Measurements from ENCODE around the gene DYNC1I1. TPM values are rescaled to one million over a fixed set of nuclear protein-coding genes. Genes with fewer than 3 reads are reported as not detected.
A peak's percentile ranks its signal among the peaks of the same experiment; 100 is the strongest.

The DYNC1I1 gene
- total and polyA plus RNA-seq, 2 donors (not counting 1 experiment from before 2014, with no cell fraction given), result 0.17 to 0.30 TPM

GRCh38 chr7:96034940-96035727 lies 262.8 kb downstream of the DYNC1I1 start:
- H3K4me2 ChIP-seq (ENCODE audit: extremely low read depth, insufficient read depth, low read length), result no peak overlapping the region
- no peaks in the 10 kb centered on the region for H3K79me2 ChIP-seq (ENCODE audit: control insufficient read depth, insufficient read depth, low read length)
- no peaks in the 10 kb centered on the region for H3K9me3 ChIP-seq (ENCODE audit: control insufficient read depth, insufficient read depth, low read depth, low read length)
- no peaks in the 10 kb centered on the region for H4K20me1 ChIP-seq (ENCODE audit: control insufficient read depth, extremely low read depth, insufficient read depth, low read length)
- TF ChIP-seq, protein P1, sequence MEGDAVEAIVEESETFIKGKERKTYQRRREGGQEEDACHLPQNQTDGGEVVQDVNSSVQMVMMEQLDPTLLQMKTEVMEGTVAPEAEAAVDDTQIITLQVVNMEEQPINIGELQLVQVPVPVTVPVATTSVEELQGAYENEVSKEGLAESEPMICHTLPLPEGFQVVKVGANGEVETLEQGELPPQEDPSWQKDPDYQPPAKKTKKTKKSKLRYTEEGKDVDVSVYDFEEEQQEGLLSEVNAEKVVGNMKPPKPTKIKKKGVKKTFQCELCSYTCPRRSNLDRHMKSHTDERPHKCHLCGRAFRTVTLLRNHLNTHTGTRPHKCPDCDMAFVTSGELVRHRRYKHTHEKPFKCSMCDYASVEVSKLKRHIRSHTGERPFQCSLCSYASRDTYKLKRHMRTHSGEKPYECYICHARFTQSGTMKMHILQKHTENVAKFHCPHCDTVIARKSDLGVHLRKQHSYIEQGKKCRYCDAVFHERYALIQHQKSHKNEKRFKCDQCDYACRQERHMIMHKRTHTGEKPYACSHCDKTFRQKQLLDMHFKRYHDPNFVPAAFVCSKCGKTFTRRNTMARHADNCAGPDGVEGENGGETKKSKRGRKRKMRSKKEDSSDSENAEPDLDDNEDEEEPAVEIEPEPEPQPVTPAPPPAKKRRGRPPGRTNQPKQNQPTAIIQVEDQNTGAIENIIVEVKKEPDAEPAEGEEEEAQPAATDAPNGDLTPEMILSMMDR (conservative IDR thresholded peaks at IDR 0.05 in 1 of 2, IDR thresholded peaks at IDR 0.05 in 1 of 2; ENCODE audit: low read depth in 1 of 2, low read length in 2 of 2), result no peak
- TF ChIP-seq EZH2 (IDR thresholded peaks at IDR 0.05; ENCODE audit: low read length, missing control alignments), result no peak
- no peaks in the 10 kb centered on the region for H3K27me3 ChIP-seq (ENCODE audit: control insufficient read depth, insufficient read depth, low read length)
- no peak overlapping the region for H2AFZ ChIP-seq (ENCODE audit: low read length)
- no peaks in the 10 kb centered on the region for H3K36me3 ChIP-seq (ENCODE audit: control insufficient read depth, insufficient read depth, low read length)
- no peak overlapping the region for H3K27ac ChIP-seq (ENCODE audit: insufficient read depth, low read length)
- H3K4me1 ChIP-seq (ENCODE audit: control insufficient read depth, extremely low read depth, insufficient read depth, low read length), result no peaks in the 10 kb centered on the region
- no peak overlapping the region for H3K4me3 ChIP-seq (replicated peaks in 1 of 4; ENCODE audit: control extremely low read depth in 1 of 4, insufficient read depth in 1 of 4, low read depth in 3 of 4, low read length in 4 of 4)
- H3K9ac ChIP-seq (ENCODE audit: insufficient read depth, low read length), result no peak overlapping the region
- peak in 1 of 2 donors; percentile 3 for DNase-seq (ENCODE audit: low read depth in 2 of 2)

DNA sequence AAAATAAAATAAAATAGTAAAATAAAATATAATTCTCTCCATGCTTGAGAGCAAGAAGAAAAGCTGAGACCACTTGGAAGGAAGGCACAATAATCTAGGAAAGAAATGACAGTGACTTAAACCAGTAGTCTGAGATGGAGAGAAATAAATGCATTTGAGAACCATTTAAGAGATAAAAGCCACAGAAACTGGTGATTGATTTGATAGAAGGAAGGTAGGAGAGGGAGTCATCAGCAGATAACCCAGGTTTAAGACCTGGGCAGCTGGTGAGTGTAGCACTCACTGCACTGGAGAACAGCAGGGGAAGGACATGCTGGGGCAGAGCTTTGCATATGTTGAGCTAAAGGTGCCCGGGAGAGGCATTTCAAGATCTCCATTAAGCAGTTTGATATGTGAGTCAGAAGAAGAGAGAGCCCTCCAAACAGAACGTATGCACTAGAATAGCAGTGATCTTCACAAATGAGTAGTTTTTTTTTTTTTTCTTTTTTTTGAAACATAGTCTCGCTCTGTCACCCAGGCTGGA lies 268.0 kb downstream of the DYNC1I1 start:
- Histone ChIP-seq H3K4me2 (ENCODE audit: extremely low read depth, insufficient read depth, low read length) (no peak overlapping the region), H3K9me3 (ENCODE audit: control insufficient read depth, insufficient read depth, low read depth, low read length) (no peaks in the 10 kb centered on the region), H4K20me1 (ENCODE audit: control insufficient read depth, extremely low read depth, insufficient read depth, low read length) (no peaks in the 10 kb centered on the region), H2AFZ (ENCODE audit: low read length) (no peak overlapping the region), H3K9ac (ENCODE audit: insufficient read depth, low read length) (no peak overlapping the region), H3K27me3 (ENCODE audit: control insufficient read depth, insufficient read depth, low read length) (no peaks in the 10 kb centered on the region), H3K27ac (ENCODE audit: insufficient read depth, low read length) (no peak overlapping the region), H3K4me1 (ENCODE audit: control insufficient read depth, extremely low read depth, insufficient read depth, low read length) (no peaks in the 10 kb centered on the region), H3K79me2 (ENCODE audit: control insufficient read depth, insufficient read depth, low read length) (no peaks in the 10 kb centered on the region), H3K36me3 (ENCODE audit: control insufficient read depth, insufficient read depth, low read length) (no peaks in the 10 kb centered on the region), H3K4me3 (replicated peaks in 1 of 4; ENCODE audit: control extremely low read depth in 1 of 4, insufficient read depth in 1 of 4, low read depth in 3 of 4, low read length in 4 of 4) (no peak overlapping the region)
- no peak for TF ChIP-seq EZH2 (IDR thresholded peaks at IDR 0.05; ENCODE audit: low read length, missing control alignments)
- TF ChIP-seq, protein P1 (conservative IDR thresholded peaks at IDR 0.05 in 1 of 2, IDR thresholded peaks at IDR 0.05 in 1 of 2; ENCODE audit: low read depth in 1 of 2, low read length in 2 of 2), result no peak
- DNase-seq (ENCODE audit: low read depth in 2 of 2), result no peak

GRCh38 chr7:96041171-96041570 lies 268.8 kb downstream of the DYNC1I1 start:
- H3K27ac ChIP-seq (ENCODE audit: insufficient read depth, low read length), result no peak overlapping the region
- H3K36me3 ChIP-seq (ENCODE audit: control insufficient read depth, insufficient read depth, low read length), result no peaks in the 10 kb centered on the region
- no peaks in the 10 kb centered on the region for H3K27me3 ChIP-seq (ENCODE audit: control insufficient read depth, insufficient read depth, low read length)
- no peak overlapping the region for H3K4me2 ChIP-seq (ENCODE audit: extremely low read depth, insufficient read depth, low read length)
- H3K4me1 ChIP-seq (ENCODE audit: control insufficient read depth, extremely low read depth, insufficient read depth, low read length), result no peaks in the 10 kb centered on the region
- no peak overlapping the region for H2AFZ ChIP-seq (ENCODE audit: low read length)
- H4K20me1 ChIP-seq (ENCODE audit: control insufficient read depth, extremely low read depth, insufficient read depth, low read length), result no peaks in the 10 kb centered on the region
- DNase-seq (ENCODE audit: low read depth in 2 of 2), result peak in 1 of 2 donors; percentile 50
- H3K79me2 ChIP-seq (ENCODE audit: control insufficient read depth, insufficient read depth, low read length), result no peaks in the 10 kb centered on the region
- H3K4me3 ChIP-seq (replicated peaks in 1 of 4; ENCODE audit: control extremely low read depth in 1 of 4, insufficient read depth in 1 of 4, low read depth in 3 of 4, low read length in 4 of 4), result no peak overlapping the region
- no peaks in the 10 kb centered on the region for H3K9me3 ChIP-seq (ENCODE audit: control insufficient read depth, insufficient read depth, low read depth, low read length)
- H3K9ac ChIP-seq (ENCODE audit: insufficient read depth, low read length), result no peak overlapping the region
- TF ChIP-seq, protein P1 (conservative IDR thresholded peaks at IDR 0.05 in 1 of 2, IDR thresholded peaks at IDR 0.05 in 1 of 2; ENCODE audit: low read depth in 1 of 2, low read length in 2 of 2), result no peak
- TF ChIP-seq EZH2 (IDR thresholded peaks at IDR 0.05; ENCODE audit: low read length, missing control alignments), result no peak

All from fibroblast of lung (primary cell).